ENCODE measurements around the gene QSOX2.
A peak's percentile ranks its signal among the peaks of the same experiment; 100 is the strongest.

Gene QSOX2

DNA sequence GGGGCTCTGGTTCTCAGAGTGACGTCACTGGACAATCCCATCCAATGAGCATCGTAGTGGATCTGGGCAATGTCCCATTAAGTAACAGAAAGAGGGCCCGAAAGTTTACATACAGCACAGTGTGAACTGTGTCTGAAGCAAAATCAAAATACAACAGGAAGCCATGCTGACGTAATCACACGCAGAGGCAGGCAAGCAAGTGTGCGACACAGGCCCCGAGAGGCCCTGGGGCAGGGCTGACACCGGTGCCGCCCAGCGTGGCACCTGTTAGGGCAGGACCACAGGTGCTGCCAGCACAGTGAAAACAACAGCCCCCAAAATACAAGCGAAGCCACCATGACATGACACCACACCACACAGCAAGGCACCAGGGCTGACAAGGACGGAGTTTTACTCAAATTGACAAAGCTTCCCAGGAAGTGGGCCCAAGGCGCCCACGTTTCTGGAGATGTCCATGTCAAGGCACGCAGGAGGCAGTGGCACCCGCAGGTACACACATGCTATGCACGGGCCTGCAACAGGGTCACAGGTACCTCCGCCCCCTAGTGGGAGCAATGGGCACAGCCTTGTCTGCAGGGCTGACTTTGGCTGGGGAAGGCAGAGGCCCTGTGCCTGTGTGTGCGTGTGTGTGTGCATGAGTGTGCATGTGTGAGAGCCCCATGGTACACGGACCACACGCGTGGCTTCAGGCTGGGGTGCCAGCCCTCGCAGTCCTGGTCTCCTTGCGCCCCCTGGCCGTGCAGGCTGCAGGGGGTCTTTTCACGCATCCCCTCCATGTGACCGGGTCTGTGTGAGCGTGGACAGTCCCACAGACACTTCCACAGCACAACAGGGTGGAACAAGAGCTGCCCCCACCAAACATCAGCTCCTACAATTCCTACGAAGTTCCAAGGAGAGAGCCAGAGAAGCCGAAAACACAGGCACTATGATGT is 19.6 kb downstream of the QSOX2 start:
- TF ChIP-seq ZNF274 (IDR thresholded peaks at IDR 0.05; ENCODE audit: low read depth, low read length), result no peak
- peak overlapping the region; percentile 3; the same call in 1 of the 2 replicates for H3K4me3 ChIP-seq (ENCODE audit: low read length)

DNA sequence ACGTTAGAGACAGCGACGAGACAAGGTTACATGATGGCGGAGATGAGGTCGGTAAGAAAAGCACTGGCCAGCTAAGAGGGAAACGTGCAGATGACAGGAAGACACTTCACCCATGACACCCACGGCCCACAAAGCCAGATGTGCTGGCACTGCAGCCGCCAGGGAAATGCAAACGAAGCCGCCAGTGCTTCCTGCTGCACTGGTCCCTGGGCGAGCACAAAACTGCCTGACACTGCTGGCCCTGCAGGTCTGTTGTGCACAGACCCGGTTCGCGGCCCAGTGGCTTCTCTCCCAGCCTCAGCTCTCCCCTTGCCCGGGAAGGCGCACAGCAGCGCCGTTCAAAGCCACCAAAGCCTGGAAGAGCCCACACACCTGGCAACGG is 20.3 kb downstream of the QSOX2 start:
- no peak for TF ChIP-seq ZNF274 (IDR thresholded peaks at IDR 0.05; ENCODE audit: low read depth, low read length)
- H3K4me3 ChIP-seq (ENCODE audit: low read length), result peak overlapping the region; percentile 1; the same call in 1 of the 2 replicates

DNA sequence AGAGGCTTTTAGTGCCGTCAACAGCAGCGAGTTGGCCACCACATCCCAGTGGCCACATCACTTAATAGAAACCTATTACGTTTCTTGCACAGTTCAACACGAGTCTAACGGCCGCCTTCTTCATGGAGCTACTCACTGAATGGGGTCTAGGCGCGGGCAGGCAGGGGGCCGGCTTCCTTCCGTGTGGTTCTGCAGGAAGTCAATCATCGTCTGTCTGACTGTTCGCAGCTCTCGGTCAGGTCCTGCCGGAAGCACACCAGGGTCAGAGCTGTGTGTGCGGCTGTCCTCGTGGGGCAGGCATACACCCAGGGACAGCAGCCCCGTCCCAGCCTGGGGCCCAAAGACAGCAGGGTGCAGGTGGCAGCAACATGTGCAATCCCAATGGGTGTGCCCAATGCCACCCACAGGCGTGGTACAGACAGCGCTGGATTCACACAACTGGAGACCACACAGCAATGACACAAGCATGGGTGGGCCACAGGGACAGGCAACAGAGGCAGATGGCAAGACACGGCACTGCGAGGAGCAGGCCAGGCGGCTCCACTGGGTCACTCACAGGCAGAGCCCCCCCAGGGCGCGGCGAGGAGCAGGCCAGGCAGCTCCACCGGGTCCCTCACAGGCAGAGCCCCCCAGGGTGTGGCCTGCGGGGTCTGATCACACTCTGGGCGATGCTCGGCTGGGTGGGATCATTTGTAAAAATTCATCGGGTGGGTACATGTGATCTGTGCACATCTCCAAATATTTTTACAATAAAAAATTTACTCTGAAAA is 21.6 kb downstream of the QSOX2 start:
- no peak for TF ChIP-seq ZNF274 (IDR thresholded peaks at IDR 0.05; ENCODE audit: low read depth, low read length)
- no peak overlapping the region for H3K4me3 ChIP-seq (ENCODE audit: low read length)

DNA sequence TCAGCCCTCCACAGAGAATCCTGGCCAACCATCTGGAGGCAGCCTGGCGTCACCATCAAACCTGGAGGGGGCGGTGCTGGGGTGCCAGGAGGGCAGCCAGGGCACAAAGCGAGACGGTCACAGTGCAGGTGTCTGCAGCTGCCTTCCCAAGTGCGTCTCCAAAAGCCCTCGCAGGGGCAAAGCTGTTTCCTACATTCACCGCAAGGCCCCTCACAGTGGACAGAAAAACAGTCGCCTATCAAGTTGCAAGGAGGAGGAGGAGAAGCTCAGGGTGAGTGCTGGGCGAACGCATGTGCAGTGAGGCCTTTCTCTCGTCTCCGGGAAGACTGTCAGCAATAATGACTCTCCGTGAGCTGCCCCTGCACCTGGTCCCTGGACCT is 22.7 kb downstream of the QSOX2 start:
- H3K4me3 ChIP-seq (ENCODE audit: low read length), result no peak overlapping the region

DNA sequence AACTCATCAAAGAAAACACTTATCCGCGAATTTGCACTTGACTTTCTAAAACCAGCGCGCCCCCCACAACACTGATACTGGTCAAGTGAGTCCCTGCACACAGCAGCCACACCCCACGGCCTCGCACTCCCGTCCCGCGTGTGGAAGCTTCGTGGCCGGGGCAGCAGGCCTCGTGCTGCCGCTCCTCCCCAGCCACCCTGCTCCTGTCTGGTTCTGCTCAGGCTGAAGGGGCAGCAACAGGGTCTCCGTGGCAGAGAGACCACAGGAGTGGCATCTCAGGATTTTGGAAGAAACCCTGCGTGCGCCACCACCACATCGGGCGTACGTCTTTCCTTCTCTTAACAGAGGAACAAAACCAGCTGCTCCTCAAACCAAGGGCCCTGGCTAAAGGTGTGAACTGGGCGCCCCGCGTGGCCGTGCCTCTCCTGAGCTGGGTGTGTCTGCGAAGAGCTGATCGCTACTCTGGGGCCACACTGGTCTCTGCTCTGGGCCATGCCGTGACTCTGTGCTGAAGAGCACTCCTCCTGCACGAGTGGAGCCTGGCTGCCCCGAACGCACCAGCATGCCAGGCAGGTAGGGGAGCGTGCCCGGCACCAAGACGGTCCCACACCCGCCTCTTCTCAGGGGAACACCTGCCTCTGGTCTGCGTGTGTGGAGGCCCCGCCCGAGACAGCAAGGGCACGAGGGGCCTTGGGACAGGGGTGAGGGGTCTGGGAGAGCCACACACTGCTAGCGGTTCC is 23.3 kb downstream of the QSOX2 start:
- no peak for TF ChIP-seq ZNF274 (IDR thresholded peaks at IDR 0.05; ENCODE audit: low read depth, low read length)
- H3K4me3 ChIP-seq (ENCODE audit: low read length), result no peak overlapping the region

More for the DNA sequence above, 22.7 kb downstream of the QSOX2 start:
- TF ChIP-seq ZNF274 (IDR thresholded peaks at IDR 0.05; ENCODE audit: low read depth, low read length), result no peak

DNA sequence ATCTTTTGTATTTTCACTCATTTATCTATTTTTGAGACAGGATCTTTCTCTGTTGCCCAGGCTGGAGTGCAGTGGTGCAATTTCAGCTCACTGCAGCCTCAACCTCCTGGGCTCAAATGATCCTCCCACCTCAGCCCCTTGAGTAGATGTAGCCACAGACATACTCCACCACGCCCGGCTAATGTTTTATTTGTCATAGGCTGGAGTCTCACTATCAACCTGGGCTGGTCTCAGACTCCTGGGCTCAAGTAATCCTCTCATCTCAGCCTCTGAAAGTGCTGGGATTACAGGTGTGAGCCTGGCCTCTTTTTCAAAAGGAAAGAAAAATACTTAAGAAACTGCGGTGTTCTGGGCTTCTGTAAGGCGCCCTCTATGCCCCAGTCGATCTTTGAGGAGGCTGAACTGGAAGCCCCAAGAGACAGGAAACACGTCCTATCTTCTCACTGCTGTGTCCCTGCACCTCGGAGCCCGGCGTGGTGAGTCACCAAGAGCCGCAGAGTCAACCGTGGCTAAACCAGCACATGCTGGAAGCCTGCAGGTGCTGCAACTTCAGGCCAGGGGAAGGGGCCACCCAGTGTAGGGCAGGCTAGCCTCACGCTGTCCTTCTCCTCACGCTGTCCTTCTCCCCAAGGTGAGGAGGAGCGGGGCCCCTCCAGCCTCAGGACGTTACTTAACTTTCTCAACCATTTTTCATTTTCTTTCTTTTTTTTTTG is 25.4 kb downstream of the QSOX2 start:
- H3K4me3 ChIP-seq (ENCODE audit: low read length), result no peak overlapping the region
- no peak for TF ChIP-seq ZNF274 (IDR thresholded peaks at IDR 0.05; ENCODE audit: low read depth, low read length)

DNA sequence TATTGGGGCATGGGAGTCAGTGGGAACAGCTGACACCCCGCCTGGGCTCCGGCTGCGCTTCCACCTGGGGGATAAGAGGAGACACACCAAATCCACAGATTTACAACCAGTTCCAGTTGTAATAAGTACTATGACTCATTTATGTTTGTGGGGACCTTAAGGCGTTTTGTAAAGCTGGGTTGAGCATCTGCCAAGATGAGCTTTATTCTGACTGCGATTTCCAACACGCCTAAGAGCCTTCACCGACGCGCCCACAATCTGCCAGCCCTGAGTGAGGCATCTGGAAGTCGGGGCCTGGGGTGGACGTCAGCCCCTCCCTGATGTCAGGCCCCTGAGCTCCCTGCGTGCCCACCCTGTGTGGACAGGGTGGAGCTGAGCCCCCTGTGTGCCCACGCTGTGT is 26.3 kb downstream of the QSOX2 start:
- no peak for TF ChIP-seq ZNF274 (IDR thresholded peaks at IDR 0.05; ENCODE audit: low read depth, low read length)

DNA sequence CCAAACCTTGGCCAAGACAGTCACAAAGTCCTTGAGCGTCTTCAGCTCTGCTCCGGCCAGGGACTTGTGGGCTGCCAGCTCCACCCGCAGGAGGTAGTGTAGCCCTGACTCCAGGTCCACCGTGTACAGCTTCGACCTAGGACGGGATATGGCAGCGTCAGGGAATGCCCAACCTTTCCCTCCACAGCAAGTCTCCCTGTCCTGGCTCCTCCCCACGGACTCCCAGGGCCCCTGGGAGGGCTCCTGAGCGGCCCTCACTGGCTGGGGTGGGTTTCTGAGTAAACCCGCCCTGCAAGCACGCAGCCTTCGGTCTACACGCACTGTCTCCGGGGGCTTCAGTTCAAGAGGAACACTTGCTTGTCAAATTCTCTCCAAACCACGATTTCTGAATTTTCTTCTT is 26.9 kb downstream of the QSOX2 start:
- no peak overlapping the region for H3K4me3 ChIP-seq (ENCODE audit: low read length)
- no peak for TF ChIP-seq ZNF274 (IDR thresholded peaks at IDR 0.05; ENCODE audit: low read depth, low read length)

More for the DNA sequence above, 26.3 kb downstream of the QSOX2 start:
- H3K4me3 ChIP-seq (ENCODE audit: low read length), result no peak overlapping the region

DNA sequence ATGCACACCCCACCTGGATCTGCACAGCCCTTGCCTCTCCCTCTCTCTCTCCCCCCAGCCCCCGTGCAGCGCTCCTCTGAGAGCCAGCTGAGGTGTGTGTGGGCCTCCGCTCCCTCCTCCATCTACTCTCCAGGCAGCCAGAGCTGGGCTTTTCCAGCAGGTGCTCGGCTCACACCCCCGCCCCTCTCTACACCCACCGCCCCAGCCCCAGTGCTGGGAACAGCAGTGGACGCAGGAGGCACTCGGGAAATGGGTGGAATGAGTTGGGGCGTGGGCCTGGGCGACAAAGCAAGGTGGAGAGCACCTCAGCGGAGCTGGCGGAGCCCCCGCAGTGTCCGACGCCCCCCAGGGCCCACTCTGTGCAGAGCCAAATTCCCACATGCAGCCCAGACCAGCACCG is 27.3 kb downstream of the QSOX2 start:
- no peak overlapping the region for H3K4me3 ChIP-seq (ENCODE audit: low read length)
- TF ChIP-seq ZNF274 (IDR thresholded peaks at IDR 0.05; ENCODE audit: low read depth, low read length), result no peak

DNA sequence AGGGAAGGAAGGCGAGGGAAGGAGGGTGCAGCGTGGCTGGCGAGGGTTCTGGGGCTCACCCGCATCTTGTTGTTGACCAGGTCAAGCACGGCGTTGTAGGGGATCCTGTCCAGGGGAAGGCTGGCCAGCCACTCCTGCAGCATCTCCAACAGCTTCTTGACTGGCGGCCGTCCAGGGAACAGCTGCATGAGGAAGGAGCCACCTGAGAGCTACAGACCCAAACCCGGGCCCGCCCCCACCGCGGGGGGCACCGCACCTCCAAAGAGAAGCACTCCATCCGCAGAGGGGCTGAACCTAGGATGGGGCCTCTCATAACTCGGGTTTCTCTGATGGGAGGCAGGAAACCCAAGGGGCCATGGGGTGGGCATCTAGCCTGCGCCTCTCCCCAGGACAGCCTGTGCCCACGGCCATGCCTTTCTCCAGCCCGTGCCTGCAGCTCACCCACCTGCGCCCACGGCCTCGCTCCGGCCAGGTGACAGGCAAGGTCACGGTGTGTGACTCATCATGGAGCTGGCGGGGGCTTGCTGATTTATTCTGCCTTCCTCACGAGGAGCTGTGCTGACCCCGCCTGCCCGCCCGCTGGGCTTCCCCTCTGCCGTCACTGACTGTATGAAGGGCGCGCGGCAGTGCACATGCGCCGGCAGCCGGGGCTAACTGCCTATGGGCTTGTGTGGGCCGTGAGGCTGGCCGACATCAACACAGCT is 28.9 kb downstream of the QSOX2 start:
- H3K4me3 ChIP-seq (ENCODE audit: low read length), result no peak overlapping the region
- no peak for TF ChIP-seq ZNF274 (IDR thresholded peaks at IDR 0.05; ENCODE audit: low read depth, low read length)

DNA sequence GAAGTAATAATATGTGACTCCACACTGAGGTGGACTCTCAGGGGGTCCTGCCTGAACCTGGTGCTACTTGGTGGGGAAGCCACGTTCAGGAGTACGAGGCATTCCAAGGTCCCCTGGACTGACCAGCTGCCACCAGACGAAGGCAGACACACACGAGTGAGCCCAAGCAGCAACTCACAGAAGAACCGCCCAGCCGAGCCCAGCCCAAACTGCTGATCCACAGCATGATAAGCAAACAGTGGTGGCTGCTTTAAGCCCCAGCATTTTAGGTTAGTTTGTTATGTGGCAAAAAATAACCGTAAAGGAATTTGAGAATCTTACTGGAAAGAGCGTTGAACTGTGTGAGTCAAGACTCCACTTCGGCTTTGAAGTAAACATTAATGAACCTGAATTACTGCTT is 31.9 kb downstream of the QSOX2 start:
- no peak overlapping the region for H3K4me3 ChIP-seq (ENCODE audit: low read length)
- no peak for TF ChIP-seq ZNF274 (IDR thresholded peaks at IDR 0.05; ENCODE audit: low read depth, low read length)

DNA sequence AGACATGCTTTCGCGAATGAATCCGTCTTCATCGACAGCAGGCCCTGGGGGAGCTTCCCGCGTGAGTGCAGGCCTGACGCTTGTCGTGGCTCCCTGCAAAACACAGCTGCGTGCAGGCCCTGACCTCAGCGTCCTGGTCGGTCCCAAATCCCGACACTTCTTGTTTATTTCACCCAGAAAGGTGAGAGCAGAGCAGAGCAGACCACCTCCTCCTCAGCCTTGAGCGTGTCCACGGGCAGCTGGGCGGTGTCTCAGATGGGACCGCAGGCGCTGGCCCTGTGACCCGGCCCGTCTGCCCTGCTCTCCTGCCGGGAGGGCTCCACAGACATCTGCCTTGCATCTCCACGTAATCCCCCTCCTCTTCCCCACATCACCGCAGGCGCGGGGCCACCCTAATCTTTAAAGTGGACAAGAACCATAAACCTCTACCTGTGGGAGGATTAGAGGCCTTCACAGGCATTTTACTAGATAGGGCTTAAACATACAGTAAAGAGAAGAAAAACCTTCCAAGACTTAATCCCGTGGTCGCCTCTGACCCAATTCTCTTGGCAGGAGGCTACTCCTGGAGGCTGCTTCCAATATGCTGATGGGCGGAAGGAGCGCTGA is 33.2 kb downstream of the QSOX2 start:
- TF ChIP-seq ZNF274 (IDR thresholded peaks at IDR 0.05; ENCODE audit: low read depth, low read length), result no peak
- H3K4me3 ChIP-seq (ENCODE audit: low read length), result no peak overlapping the region

Data from GM08714 (cell line).